GM19099 (cell line): Measurements from ENCODE around the gene FNDC10.
A peak's percentile ranks its signal among the peaks of the same experiment; 100 is the strongest.

Source experiments
- POLR2A ChIP-seq: IDR thresholded peaks from 3 replicates; pipeline ENCODE4 v1.6.1; 2011; ENCODE audit warnings: low read depth; ENCODE audit not compliant: insufficient read length; ENCODE audit errors: extremely low read depth

FNDC10 gene

GRCh38 chr1:1560178-1560577 is 39.8 kb downstream of the FNDC10 start:
- TF ChIP-seq POLR2A, result peak; percentile 11

- no peak for TF ChIP-seq POLR2A
Measured at GRCh38 chr1:1559066-1559465, 40.9 kb downstream of the FNDC10 start.

GRCh38 chr1:1558591-1558990 is 41.3 kb downstream of the FNDC10 start:
- no peak for TF ChIP-seq POLR2A

GRCh38 chr1:1556505-1556904 is 43.4 kb downstream of the FNDC10 start:
- no peak for TF ChIP-seq POLR2A

GRCh38 chr1:1554926-1555915 is 44.7 kb downstream of the FNDC10 start:
- no peak for TF ChIP-seq POLR2A

GRCh38 chr1:1554550-1554925 is 45.4 kb downstream of the FNDC10 start:
- no peak for TF ChIP-seq POLR2A

- TF ChIP-seq POLR2A, result no peak
Measured at GRCh38 chr1:1553821-1554494, 46.0 kb downstream of the FNDC10 start.

- no peak for TF ChIP-seq POLR2A
Measured at GRCh38 chr1:1552263-1552639, 47.7 kb downstream of the FNDC10 start.

GRCh38 chr1:1551524-1552262 is 48.2 kb downstream of the FNDC10 start:
- TF ChIP-seq POLR2A, result no peak

GRCh38 chr1:1550591-1551432 is 49.1 kb downstream of the FNDC10 start:
- no peak for TF ChIP-seq POLR2A

- TF ChIP-seq POLR2A, result no peak
Measured at GRCh38 chr1:1550087-1550486, 49.8 kb downstream of the FNDC10 start.

GRCh38 chr1:1548591-1548990 is 51.3 kb downstream of the FNDC10 start:
- TF ChIP-seq POLR2A, result no peak
